GM18499 (cell line): ENCODE measurements around the gene FCHSD1.

ENCODE experiments used
- ATAC-seq: cut with Tn5 transposase; IDR thresholded peaks from one replicate; pipeline ENCODE4 v1.9.1; 2021; ENCODE audit warnings: moderate number of reproducible peaks; ENCODE audit not compliant: insufficient read depth, unreplicated experiment

The FCHSD1 gene

GRCh38 chr5:141674747-141675146, 23.5 kb upstream of the FCHSD1 start:
- ATAC-seq: no peak

- no peak for ATAC-seq
Measured at GRCh38 chr5:141672841-141673813, 21.9 kb upstream of the FCHSD1 start.

DNA sequence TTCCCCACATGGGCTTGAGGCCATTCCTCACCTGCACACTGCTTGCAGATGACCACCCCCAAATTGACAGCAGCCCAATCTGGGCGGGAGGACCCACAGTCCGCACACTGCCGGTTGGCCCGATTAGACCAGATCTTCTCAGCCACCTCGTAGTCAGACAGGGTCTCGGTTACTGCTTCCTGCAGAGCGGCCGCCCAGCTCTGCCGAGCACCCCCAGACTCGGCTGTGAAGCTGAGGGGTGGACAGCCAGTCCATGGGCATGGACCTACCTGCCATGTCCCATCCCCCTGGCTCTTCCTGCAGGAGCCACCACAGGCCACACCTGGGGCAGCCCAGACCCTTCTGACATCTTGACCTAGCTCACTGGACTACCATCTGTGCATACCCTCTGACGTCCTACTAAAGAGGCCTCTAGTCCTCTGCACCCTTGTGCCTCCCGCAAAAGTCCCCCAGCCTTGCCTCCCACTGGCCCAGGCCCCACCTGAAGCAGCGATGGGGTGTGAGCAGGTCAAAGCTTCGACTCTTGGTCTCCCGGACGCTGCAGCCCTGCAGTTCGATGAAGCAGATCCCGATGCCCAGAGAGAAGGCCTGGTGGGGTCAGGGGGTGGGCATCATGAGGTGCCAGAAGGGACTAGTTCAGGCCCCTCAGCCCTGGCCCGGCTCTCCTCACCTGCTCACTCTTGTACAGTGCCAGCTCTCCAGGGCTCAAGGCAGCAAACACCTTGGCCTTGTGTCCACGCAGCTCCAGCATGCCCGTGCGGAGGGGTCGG, 21.0 kb upstream of the FCHSD1 start:
- ATAC-seq: no peak

- ATAC-seq: no peak
Measured at GRCh38 chr5:141669520-141669919, 18.3 kb upstream of the FCHSD1 start.

DNA sequence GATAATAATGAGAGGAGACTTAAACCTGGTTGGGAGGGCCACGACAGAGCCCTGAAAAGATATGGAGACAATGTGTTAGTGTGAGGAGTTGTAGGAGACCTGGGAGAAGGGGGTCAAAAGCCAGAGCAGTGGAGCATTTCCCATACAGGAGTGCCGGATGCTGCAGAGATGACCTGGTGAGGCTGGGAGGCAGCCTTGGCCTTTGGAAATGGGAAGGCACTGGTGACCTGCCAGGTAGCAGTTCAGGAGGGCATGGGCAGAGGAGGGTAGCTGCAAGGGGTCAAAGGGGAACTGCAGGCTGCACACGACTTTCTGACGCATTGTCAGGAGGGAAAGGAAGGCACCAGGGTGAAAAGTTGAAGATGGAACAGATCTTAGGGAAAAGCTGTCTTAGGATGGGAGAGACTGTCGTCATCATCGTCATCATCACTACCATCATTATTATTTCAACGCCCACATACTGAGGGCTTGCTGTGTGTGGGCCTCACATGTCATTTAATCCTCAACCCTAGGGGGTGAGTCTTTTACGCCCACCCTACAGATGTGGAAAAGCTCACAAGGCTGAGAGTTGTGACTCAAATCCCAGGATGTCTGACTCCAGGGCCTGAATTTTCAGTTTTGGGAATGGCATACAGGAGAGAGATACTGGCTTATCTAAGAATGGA, 17.5 kb upstream of the FCHSD1 start:
- no peak for ATAC-seq

DNA sequence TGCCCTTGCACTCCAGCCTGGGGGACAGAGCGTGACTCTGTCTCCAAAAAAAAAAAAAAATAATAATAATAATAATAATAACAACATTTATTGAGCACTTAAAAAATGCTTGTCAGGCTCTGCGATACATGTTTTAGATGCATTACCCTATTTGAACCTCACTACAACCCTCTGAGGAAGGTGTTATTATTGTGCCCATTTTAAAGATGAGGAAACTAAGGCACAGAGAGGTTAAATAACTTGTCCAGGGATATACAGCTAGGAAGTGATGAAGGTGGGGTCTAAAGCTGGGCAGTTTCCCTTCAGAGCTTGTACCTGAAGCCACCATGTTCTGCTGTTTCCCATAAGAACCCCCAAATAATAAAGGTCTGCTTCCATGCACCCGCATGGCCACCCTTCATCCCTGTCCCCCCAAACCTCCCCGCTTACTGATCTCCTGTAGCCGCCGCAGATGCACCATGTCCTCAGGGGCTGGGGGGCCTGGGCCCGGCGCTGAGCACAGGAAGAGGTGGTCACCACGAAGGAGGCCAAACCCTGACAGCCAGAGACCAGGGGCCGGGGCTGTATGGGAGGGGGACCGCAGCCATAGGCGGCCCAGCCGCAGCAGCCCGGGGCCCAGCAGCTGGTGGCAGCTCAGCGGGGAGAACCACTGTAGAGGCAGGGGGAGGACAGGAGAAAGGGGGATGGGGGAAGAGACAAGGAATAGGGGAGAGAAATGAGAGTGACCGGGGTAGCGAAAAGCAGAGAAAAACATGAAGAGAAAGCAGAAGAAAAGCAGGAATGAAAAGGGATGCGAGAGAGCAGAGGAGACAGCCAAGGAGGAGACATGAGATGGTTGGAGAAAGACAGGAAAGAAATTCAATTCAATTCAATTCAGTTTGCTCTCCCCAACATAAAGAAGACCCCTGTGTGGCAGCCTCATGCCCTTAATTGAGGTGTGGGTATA, 15.1 kb upstream of the FCHSD1 start:
- ATAC-seq: no peak

DNA sequence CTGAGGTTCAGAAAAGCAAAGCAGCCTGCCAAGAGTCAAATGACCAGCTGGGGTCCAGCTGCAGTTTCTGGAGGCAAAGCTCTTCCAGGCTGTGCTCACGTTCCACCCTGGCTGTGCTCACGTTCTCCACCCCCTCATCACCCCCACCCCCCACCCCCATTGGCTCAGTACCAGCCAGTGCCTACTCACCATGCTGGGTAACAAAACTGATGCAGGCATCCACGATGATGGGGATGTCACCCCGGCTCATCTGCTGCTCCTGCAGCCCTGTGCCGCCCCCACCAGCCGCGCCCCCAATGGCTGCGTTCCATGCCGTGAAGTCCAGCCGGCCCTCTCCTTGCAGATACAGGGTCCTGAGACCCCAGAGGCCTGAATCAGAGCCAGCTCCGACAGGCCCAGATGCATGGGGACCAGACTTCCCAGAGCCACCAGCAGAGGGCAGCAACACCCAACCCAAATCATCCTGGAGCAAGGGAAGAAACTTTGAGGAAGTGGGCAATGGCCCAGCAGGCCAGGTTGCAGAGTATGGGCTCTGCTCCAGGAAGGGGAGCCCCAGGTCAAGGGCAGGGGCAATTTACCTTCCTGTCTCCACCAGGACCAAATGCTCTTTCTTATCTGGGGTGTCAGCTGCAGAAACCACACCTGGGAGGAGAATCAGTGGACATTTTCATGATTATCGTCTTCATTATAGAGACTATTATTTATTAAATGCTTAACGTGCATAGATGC, 13.7 kb upstream of the FCHSD1 start:
- peak; percentile 72 for ATAC-seq

DNA sequence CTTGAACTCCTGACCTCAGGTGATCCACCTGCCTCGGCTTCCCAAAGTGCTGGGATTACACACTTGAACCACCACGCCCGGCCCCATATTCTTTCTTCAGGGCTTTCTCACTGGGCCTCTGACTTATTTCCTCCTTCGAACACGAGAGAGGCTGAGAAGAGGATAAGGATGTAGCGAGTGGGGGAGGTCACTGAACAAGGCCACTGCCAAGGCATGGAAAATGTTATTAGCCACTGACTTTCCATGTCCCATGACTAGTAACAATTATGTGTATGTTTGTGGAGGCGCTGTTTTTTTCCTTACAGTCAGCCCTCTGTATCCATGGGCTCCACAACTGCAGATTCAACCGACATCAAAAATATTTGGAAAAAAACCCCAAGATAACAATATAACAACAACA, 12.3 kb upstream of the FCHSD1 start:
- ATAC-seq: no peak

DNA sequence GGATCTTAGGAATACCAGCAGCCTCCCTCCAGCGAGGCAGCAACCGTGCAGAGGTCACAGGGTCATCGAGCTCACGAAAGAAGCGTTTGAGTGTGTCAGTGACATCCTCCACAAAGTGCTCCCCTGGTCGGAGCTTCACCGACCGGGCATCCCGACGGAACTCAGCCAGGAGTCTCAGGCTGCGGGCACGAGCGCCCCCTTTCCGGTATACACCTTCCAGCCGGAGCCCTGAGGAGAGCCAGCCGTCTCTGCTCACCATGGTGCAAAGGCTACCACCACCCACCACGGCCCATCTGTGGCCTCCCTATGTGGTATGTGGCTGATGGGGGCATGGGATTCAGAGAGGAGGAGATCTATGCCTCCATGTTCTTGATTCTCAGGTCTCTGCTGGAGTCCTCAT, 10.8 kb upstream of the FCHSD1 start:
- ATAC-seq: no peak

- peak; percentile 84 for ATAC-seq
Measured at GRCh38 chr5:141657937-141658545, 6.8 kb upstream of the FCHSD1 start.

DNA sequence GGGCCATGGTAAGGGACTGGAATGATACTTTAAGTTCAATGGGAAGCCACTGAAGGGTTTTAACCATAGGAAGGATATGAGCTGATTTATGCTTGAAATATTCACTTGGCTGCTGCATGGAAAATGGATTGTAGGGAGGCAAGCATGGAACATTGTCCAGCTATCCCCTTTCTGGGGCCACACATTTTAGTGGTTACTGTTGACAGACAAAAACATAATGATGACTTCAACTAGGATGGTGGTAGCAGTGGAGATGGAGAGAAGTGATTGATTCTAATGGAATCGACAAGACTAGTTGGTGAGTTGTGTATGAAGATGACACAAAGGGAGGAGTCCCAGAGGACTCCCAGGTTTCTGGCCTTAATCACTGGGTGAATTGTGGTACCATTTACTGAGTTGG, 6.2 kb upstream of the FCHSD1 start:
- no peak for ATAC-seq

GRCh38 chr5:141656396-141656795, 5.2 kb upstream of the FCHSD1 start:
- no peak for ATAC-seq

GRCh38 chr5:141655020-141655419, 3.8 kb upstream of the FCHSD1 start:
- no peak for ATAC-seq

GRCh38 chr5:141654298-141654697, 3.1 kb upstream of the FCHSD1 start:
- no peak for ATAC-seq

GRCh38 chr5:141651728-141652105, 499 bp upstream of the FCHSD1 start:
- no peak for ATAC-seq

DNA sequence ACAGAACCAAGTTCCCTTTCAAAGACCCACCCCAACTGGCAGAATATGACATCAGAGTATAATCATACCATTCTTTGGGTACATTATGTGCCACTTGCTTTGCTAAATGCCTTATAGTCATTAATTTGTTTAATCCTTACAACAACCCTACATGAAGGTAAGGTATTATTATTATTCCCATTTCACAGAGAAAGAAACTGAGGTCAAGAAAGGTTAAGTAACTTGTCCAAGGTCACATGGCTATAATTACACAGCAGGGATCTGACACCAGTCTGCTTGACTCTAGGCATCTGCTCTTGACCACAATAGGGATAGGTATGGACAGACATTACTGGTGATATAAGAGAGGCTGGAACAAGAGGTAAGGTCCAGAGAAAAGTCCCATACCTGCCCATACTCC, 1.2 kb downstream of the FCHSD1 start:
- ATAC-seq: no peak

DNA sequence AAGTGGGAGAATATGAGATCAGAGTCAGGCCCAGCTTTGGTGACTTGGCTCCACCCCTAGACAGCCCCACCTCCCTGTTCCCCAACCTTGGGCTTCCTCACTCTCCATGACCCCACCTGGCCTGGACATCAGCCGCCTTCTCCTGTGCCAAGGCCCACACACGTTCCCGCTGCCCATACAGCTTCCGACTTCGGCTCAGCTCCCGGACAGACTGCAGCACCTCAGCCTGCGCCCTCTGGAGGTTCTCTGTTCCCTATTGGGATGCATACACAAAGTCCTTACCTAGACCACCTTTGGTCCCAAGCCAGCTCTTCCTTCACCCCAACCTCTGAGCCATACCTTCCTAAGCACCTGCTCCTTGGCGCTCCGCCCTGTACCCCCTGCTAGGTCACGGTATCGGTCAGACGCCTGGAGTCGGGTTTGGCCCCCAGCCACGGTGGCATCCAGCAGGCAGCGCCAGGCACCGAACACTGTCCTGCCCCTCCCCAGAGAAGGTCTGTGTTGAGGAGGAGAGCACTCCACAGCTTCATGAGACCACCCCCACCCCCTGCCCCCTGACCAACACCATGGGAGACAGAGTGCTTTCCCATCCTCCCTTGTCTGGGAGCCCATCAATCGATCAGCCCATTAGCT, 2.0 kb downstream of the FCHSD1 start:
- ATAC-seq: no peak

GRCh38 chr5:141647851-141648250, 3.4 kb downstream of the FCHSD1 start:
- ATAC-seq: no peak
